ENCODE measurements around the gene NXT1.

The NXT1 gene

GRCh38 chr20:23334111-23334510, 16.5 kb upstream of the NXT1 start:
- no peak overlapping the region for H3K14ac ChIP-seq (ENCODE audit: low read length)
- no peaks in the 10 kb centered on the region for H3K36me3 ChIP-seq (replicated peaks in 1 of 2; ENCODE audit: control insufficient read depth in 2 of 2, insufficient read depth in 2 of 2, low read length in 2 of 2)
- H2AK5ac ChIP-seq (ENCODE audit: low read depth, low read length) = no peak overlapping the region
- H2BK12ac ChIP-seq (ENCODE audit: low read length) = no peak overlapping the region
- H3K9ac ChIP-seq (ENCODE audit: low read depth, low read length, poor library complexity) = no peak overlapping the region
- H3K79me1 ChIP-seq (ENCODE audit: low read depth, low read length) = no peaks in the 10 kb centered on the region
- H3K27ac ChIP-seq (replicated peaks; ENCODE audit: low read length) = no peak overlapping the region
- H4K91ac ChIP-seq (ENCODE audit: low read depth, low read length, poor library complexity) = no peak overlapping the region
- DNase-seq (ENCODE audit: low spot score) = no peak
- no peak overlapping the region for H2BK15ac ChIP-seq (ENCODE audit: low read length)
- no peak overlapping the region for H3K4me3 ChIP-seq (ENCODE audit: low read length in 2 of 2)
- no peak overlapping the region for H4K8ac ChIP-seq (ENCODE audit: low read depth, low read length)
- peaks cover 0 to 2% of the 10 kb centered on the region in 2 donors for H3K4me1 ChIP-seq (ENCODE audit: control insufficient read depth in 2 of 2, insufficient read depth in 1 of 2, low read depth in 1 of 2, low read length in 2 of 2)
- no peak overlapping the region for H2BK120ac ChIP-seq (ENCODE audit: low read depth, low read length)
- no peak overlapping the region for H2AFZ ChIP-seq (ENCODE audit: low read length)
- H3K23ac ChIP-seq (ENCODE audit: low read depth, low read length, poor library complexity) = no peak overlapping the region
- H3K4ac ChIP-seq (ENCODE audit: low read length) = no peak overlapping the region
- no peak overlapping the region for H2BK5ac ChIP-seq (ENCODE audit: low read length)
- H3K4me2 ChIP-seq (ENCODE audit: insufficient read depth, low read length, poor library complexity, severe bottlenecking) = no peak overlapping the region
- no CpG with 5 or more reads among the region's 3 CpGs for WGBS, 2 donors (ENCODE audit: extremely low coverage in 2 of 2, insufficient read length in 2 of 2, insufficient replicate concordance in 1 of 2)
- no peaks in the 10 kb centered on the region for H3K27me3 ChIP-seq (ENCODE audit: control insufficient read depth in 3 of 3, insufficient read depth in 3 of 3, low read depth in 1 of 3, low read length in 3 of 3)
- no peak overlapping the region for H3K18ac ChIP-seq (ENCODE audit: low read length)
- H3K9me3 ChIP-seq (replicated peaks in 1 of 2; ENCODE audit: control insufficient read depth in 2 of 2, insufficient read depth in 1 of 2, low read depth in 1 of 2, low read length in 2 of 2) = no peaks in the 10 kb centered on the region

DNA sequence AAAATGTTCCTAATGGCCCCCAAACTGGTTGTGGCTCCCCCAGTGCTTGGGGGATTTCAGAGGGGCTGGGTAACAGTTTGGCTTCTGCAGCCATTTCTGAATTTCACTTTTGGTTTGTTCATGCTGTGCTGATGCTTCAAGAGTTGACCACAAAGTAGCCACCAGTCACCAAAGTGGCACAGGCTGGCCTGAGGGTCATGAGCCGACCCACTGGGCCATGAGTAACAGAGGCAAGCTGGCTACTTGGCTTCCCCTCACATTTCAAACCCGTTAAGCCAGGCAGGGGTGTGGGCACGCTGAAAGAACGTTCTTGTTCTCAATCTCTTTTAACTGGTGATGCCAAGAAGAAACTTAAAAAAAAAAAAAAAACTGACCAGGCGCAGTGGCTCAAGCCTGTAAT, 15.1 kb upstream of the NXT1 start:
- no peak overlapping the region for H4K91ac ChIP-seq (ENCODE audit: low read depth, low read length, poor library complexity)
- peaks cover 0 to 2% of the 10 kb centered on the region in 2 donors for H3K4me1 ChIP-seq (ENCODE audit: control insufficient read depth in 2 of 2, insufficient read depth in 1 of 2, low read depth in 1 of 2, low read length in 2 of 2)
- H2BK12ac ChIP-seq (ENCODE audit: low read length) = no peak overlapping the region
- no peak overlapping the region for H2AK5ac ChIP-seq (ENCODE audit: low read depth, low read length)
- H3K27ac ChIP-seq (replicated peaks; ENCODE audit: low read length) = no peak overlapping the region
- no peak overlapping the region for H3K23ac ChIP-seq (ENCODE audit: low read depth, low read length, poor library complexity)
- no peaks in the 10 kb centered on the region for H3K79me1 ChIP-seq (ENCODE audit: low read depth, low read length)
- no peak overlapping the region for H3K14ac ChIP-seq (ENCODE audit: low read length)
- no CpG with 5 or more reads among the region's 5 CpGs for WGBS, 2 donors (ENCODE audit: extremely low coverage in 2 of 2, insufficient read length in 2 of 2, insufficient replicate concordance in 1 of 2)
- H2BK15ac ChIP-seq (ENCODE audit: low read length) = no peak overlapping the region
- no peak overlapping the region for H2BK120ac ChIP-seq (ENCODE audit: low read depth, low read length)
- no peak overlapping the region for H3K4me2 ChIP-seq (ENCODE audit: insufficient read depth, low read length, poor library complexity, severe bottlenecking)
- H4K8ac ChIP-seq (ENCODE audit: low read depth, low read length) = no peak overlapping the region
- no peak overlapping the region for H3K9ac ChIP-seq (ENCODE audit: low read depth, low read length, poor library complexity)
- H3K4me3 ChIP-seq (ENCODE audit: low read length in 2 of 2) = no peak overlapping the region
- no peak for DNase-seq (ENCODE audit: low spot score)
- H2AFZ ChIP-seq (ENCODE audit: low read length) = no peak overlapping the region
- H3K4ac ChIP-seq (ENCODE audit: low read length) = no peak overlapping the region
- no peaks in the 10 kb centered on the region for H3K27me3 ChIP-seq (ENCODE audit: control insufficient read depth in 3 of 3, insufficient read depth in 3 of 3, low read depth in 1 of 3, low read length in 3 of 3)
- H3K36me3 ChIP-seq (replicated peaks in 1 of 2; ENCODE audit: control insufficient read depth in 2 of 2, insufficient read depth in 2 of 2, low read length in 2 of 2) = no peaks in the 10 kb centered on the region
- H2BK5ac ChIP-seq (ENCODE audit: low read length) = no peak overlapping the region
- no peaks in the 10 kb centered on the region for H3K9me3 ChIP-seq (replicated peaks in 1 of 2; ENCODE audit: control insufficient read depth in 2 of 2, insufficient read depth in 1 of 2, low read depth in 1 of 2, low read length in 2 of 2)
- H3K18ac ChIP-seq (ENCODE audit: low read length) = no peak overlapping the region

DNA sequence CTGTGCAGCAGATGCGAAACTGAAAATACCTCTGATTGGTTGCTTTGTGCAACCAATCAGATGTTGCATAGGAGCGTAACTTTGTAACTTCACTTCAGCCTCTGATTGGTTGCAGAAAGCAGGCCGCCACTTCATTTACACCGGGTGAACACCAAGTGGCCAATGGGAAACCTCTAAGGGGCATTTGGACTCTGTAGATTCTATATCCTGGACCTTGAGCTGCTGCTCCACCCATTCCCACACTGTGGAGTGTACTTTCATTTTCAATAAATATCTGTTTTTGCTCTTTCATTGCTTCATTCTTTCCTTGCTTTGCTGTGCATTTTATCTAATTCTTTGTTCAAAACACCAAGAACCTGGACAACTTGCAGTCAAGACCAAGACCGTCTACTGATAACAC, 14.1 kb upstream of the NXT1 start:
- Histone ChIP-seq H2BK12ac (ENCODE audit: low read length) (no peak overlapping the region), H3K23ac (ENCODE audit: low read depth, low read length, poor library complexity) (no peak overlapping the region), H3K79me1 (ENCODE audit: low read depth, low read length) (no peaks in the 10 kb centered on the region), H3K9ac (ENCODE audit: low read depth, low read length, poor library complexity) (no peak overlapping the region), H3K4me3 (ENCODE audit: low read length in 2 of 2) (no peak overlapping the region), H3K4ac (ENCODE audit: low read length) (no peak overlapping the region), H2AFZ (ENCODE audit: low read length) (no peak overlapping the region), H3K27me3 (ENCODE audit: control insufficient read depth in 3 of 3, insufficient read depth in 3 of 3, low read depth in 1 of 3, low read length in 3 of 3) (peaks cover 0 to 5% (median 0%) of the 10 kb centered on the region in 3 experiments), H3K9me3 (replicated peaks in 1 of 2; ENCODE audit: control insufficient read depth in 2 of 2, insufficient read depth in 1 of 2, low read depth in 1 of 2, low read length in 2 of 2) (no peaks in the 10 kb centered on the region), H3K36me3 (replicated peaks in 1 of 2; ENCODE audit: control insufficient read depth in 2 of 2, insufficient read depth in 2 of 2, low read length in 2 of 2) (no peaks in the 10 kb centered on the region), H3K4me1 (ENCODE audit: control insufficient read depth in 2 of 2, insufficient read depth in 1 of 2, low read depth in 1 of 2, low read length in 2 of 2) (peaks cover 0 to 2% of the 10 kb centered on the region in 2 donors), H3K27ac (replicated peaks; ENCODE audit: low read length) (no peak overlapping the region), H3K4me2 (ENCODE audit: insufficient read depth, low read length, poor library complexity, severe bottlenecking) (no peak overlapping the region), H4K8ac (ENCODE audit: low read depth, low read length) (no peak overlapping the region), H2AK5ac (ENCODE audit: low read depth, low read length) (no peak overlapping the region), H2BK15ac (ENCODE audit: low read length) (no peak overlapping the region), H2BK5ac (ENCODE audit: low read length) (no peak overlapping the region), H2BK120ac (ENCODE audit: low read depth, low read length) (no peak overlapping the region), H3K18ac (ENCODE audit: low read length) (no peak overlapping the region), H4K91ac (ENCODE audit: low read depth, low read length, poor library complexity) (no peak overlapping the region), H3K14ac (ENCODE audit: low read length) (no peak overlapping the region)
- no CpG with 5 or more reads among the region's 5 CpGs for WGBS, 2 donors (ENCODE audit: extremely low coverage in 2 of 2, insufficient read length in 2 of 2, insufficient replicate concordance in 1 of 2)
- no peak for DNase-seq (ENCODE audit: low spot score)

- Histone ChIP-seq H2BK12ac (ENCODE audit: low read length) (no peak overlapping the region), H3K4me2 (ENCODE audit: insufficient read depth, low read length, poor library complexity, severe bottlenecking) (no peak overlapping the region), H3K4me1 (ENCODE audit: control insufficient read depth in 2 of 2, insufficient read depth in 1 of 2, low read depth in 1 of 2, low read length in 2 of 2) (no peaks in the 10 kb centered on the region), H3K14ac (ENCODE audit: low read length) (no peak overlapping the region), H3K4me3 (ENCODE audit: low read length in 2 of 2) (no peak overlapping the region), H2BK15ac (ENCODE audit: low read length) (no peak overlapping the region), H2AFZ (ENCODE audit: low read length) (no peak overlapping the region), H2BK120ac (ENCODE audit: low read depth, low read length) (no peak overlapping the region), H2AK5ac (ENCODE audit: low read depth, low read length) (no peak overlapping the region), H3K18ac (ENCODE audit: low read length) (no peak overlapping the region), H3K9ac (ENCODE audit: low read depth, low read length, poor library complexity) (no peak overlapping the region), H3K9me3 (replicated peaks in 1 of 2; ENCODE audit: control insufficient read depth in 2 of 2, insufficient read depth in 1 of 2, low read depth in 1 of 2, low read length in 2 of 2) (no peaks in the 10 kb centered on the region), H3K4ac (ENCODE audit: low read length) (no peak overlapping the region), H4K8ac (ENCODE audit: low read depth, low read length) (no peak overlapping the region), H3K36me3 (replicated peaks in 1 of 2; ENCODE audit: control insufficient read depth in 2 of 2, insufficient read depth in 2 of 2, low read length in 2 of 2) (no peaks in the 10 kb centered on the region), H3K23ac (ENCODE audit: low read depth, low read length, poor library complexity) (no peak overlapping the region), H3K79me1 (ENCODE audit: low read depth, low read length) (no peaks in the 10 kb centered on the region), H3K27ac (replicated peaks; ENCODE audit: low read length) (no peak overlapping the region), H2BK5ac (ENCODE audit: low read length) (no peak overlapping the region), H4K91ac (ENCODE audit: low read depth, low read length, poor library complexity) (no peak overlapping the region), H3K27me3 (ENCODE audit: control insufficient read depth in 3 of 3, insufficient read depth in 3 of 3, low read depth in 1 of 3, low read length in 3 of 3) (peaks cover 0 to 5% (median 0%) of the 10 kb centered on the region in 3 experiments)
- no peak for DNase-seq (ENCODE audit: low spot score)
Observed at GRCh38 chr20:23337312-23337711, 13.3 kb upstream of the NXT1 start.
